Measurements from ENCODE around the gene ATP6V0A1.

The ATP6V0A1 gene

GRCh38 chr17:42562388-42563142 lies 103.9 kb downstream of the ATP6V0A1 start:
- DNase-seq = peak; percentile 17 to 30 (median 24)

GRCh38 chr17:42563143-42563509 lies 104.4 kb downstream of the ATP6V0A1 start:
- peak in 1 of 4 experiments; percentile 31 for DNase-seq

GRCh38 chr17:42563543-42563942 lies 104.9 kb downstream of the ATP6V0A1 start:
- DNase-seq = no peak

GRCh38 chr17:42563950-42564349 lies 105.3 kb downstream of the ATP6V0A1 start:
- DNase-seq = no peak

- DNase-seq = no peak
Observed at GRCh38 chr17:42564815-42565522, 106.3 kb downstream of the ATP6V0A1 start.

GRCh38 chr17:42565523-42566214 lies 107.0 kb downstream of the ATP6V0A1 start:
- no peak for DNase-seq

- DNase-seq = no peak
Observed at GRCh38 chr17:42566215-42566882, 107.7 kb downstream of the ATP6V0A1 start.

GRCh38 chr17:42566883-42567573 lies 108.3 kb downstream of the ATP6V0A1 start, which contains the start of gene MLX:
Gene MLX, plus strand, starts transcription at chr17:42567100. Its CDS starts 25 bp downstream, at chr17:42567125.
- DNase-seq = peak; percentile 97 to 99 (median 98)

- DNase-seq = no peak
Observed at GRCh38 chr17:42568341-42569111, 109.8 kb downstream of the ATP6V0A1 start.

- no peak for DNase-seq
Observed at GRCh38 chr17:42571435-42572225, 113.0 kb downstream of the ATP6V0A1 start.

Measured in suppressor macrophage (primary cell).